MCF 10A (cell line): ENCODE results near the gene TKTL1. TPM values are rescaled to one million over a fixed set of nuclear protein-coding genes. Genes with fewer than 3 reads are reported as not detected.

Experiments used
- BruUV-seq: library from RNA; stranded (reverse); fragments of 400-500 nt; replicated peaks from 2 replicates; lab custom pipeline; 2021; lab: Mats Ljungman, UMichigan
- CTCF ChIA-PET: fragments of 300-600 bp; sonication (Branson Sonifier 250); formaldehyde crosslinking; extraction: SDS; loops from one replicate; lab custom pipeline; 2021; ENCODE audit warnings: antibody characterized with exemption, inconsistent platforms; lab: Yijun Ruan, JAX
- POLR2A ChIA-PET: fragments of 300-600, 350-650 bp; sonication (Branson Sonifier 250); formaldehyde crosslinking; extraction: SDS; loops from one replicate; lab custom pipeline; 2020; ENCODE audit warnings: antibody characterized with exemption, inconsistent platforms; lab: Yijun Ruan, JAX
- DNase-seq: peaks from one replicate; pipeline ENCODE4 v3.0.0-alpha.2; 2018; ENCODE audit not compliant: unreplicated experiment
- H3K27ac Mint-ChIP-seq: one replicate; pipeline ENCODE4 v1.8.0; 2022; ENCODE audit warnings: mild to moderate bottlenecking, low read depth, mixed read lengths; ENCODE audit not compliant: unreplicated experiment
- H3K27me3 Mint-ChIP-seq: one replicate; pipeline ENCODE4 v1.8.0; 2022; ENCODE audit warnings: mixed read lengths; ENCODE audit not compliant: insufficient read depth, unreplicated experiment
- H3K36me3 Mint-ChIP-seq: one replicate; pipeline ENCODE4 v1.8.0; 2022; ENCODE audit warnings: mild to moderate bottlenecking, moderate library complexity, mixed read lengths; ENCODE audit not compliant: insufficient read depth, unreplicated experiment
- H3K4me1 Mint-ChIP-seq: one replicate; pipeline ENCODE4 v1.8.0; 2022; ENCODE audit warnings: mixed read lengths; ENCODE audit not compliant: insufficient read depth, unreplicated experiment
- H3K4me3 Mint-ChIP-seq: one replicate; pipeline ENCODE4 v1.8.0; 2022; ENCODE audit warnings: mild to moderate bottlenecking, moderate library complexity, mixed read lengths; ENCODE audit not compliant: unreplicated experiment
- H3K9me3 Mint-ChIP-seq: one replicate; pipeline ENCODE4 v1.8.0; 2022; ENCODE audit warnings: mixed read lengths; ENCODE audit not compliant: unreplicated experiment
- intact Hi-C: fragments of 100-400 bp; cut with micrococcal nuclease; formaldehyde crosslinking; loops from 2 replicates; pipeline ENCODE4 v1.14.1; 2022
- total RNA-seq: library from RNA; stranded (reverse); gene quantifications from 2 replicates; pipeline ENCODE4 v1.2.3, GENCODE V29; 2022
- TF ChIP-seq, protein P1 (sequence below): fragments of 200-600 bp; IDR thresholded peaks from one replicate; pipeline ENCODE4 v1.8.0; 2022; ENCODE audit warnings: antibody characterized with exemption, mild to moderate bottlenecking; ENCODE audit not compliant: unreplicated experiment

Gene TKTL1
- total RNA-seq, 1 experiment from 2014 or later = not detected

DNA sequence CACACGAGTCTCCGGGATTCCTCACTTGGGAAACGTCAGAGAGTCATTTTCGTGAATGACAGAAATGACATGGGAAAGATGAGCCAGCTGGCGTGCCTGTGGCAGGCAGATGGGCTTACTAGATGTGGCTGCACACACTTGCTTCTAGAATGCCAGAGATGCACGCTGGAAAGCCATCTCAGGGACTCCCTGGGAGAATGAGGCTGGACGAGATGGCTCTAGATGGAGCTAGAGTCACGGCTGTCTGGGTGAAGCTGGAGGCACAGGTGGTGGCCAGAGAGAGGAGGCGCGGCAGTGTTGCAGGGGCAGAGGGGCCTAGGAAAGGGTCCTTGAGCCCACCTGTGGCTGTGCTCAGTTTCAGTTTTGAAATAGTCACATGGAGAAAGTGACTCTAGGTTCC is 26.0 kb downstream of the TKTL1 start:
- Mint-ChIP-seq H3K9me3 (no peaks in the 10 kb centered on the region), H3K4me1 (no peaks in the 10 kb centered on the region), H3K27ac (no peak overlapping the region), H3K36me3 (no peaks in the 10 kb centered on the region), H3K27me3 (peaks cover 90% of the 10 kb centered on the region), H3K4me3 (no peak overlapping the region)
- BruUV-seq = no TSS peak
- DNase-seq = peak; percentile 41
- ChIA-PET POLR2A (no interaction called here), CTCF (no interaction called here)
- intact Hi-C loops = no loop called here
- TF ChIP-seq, protein P1, sequence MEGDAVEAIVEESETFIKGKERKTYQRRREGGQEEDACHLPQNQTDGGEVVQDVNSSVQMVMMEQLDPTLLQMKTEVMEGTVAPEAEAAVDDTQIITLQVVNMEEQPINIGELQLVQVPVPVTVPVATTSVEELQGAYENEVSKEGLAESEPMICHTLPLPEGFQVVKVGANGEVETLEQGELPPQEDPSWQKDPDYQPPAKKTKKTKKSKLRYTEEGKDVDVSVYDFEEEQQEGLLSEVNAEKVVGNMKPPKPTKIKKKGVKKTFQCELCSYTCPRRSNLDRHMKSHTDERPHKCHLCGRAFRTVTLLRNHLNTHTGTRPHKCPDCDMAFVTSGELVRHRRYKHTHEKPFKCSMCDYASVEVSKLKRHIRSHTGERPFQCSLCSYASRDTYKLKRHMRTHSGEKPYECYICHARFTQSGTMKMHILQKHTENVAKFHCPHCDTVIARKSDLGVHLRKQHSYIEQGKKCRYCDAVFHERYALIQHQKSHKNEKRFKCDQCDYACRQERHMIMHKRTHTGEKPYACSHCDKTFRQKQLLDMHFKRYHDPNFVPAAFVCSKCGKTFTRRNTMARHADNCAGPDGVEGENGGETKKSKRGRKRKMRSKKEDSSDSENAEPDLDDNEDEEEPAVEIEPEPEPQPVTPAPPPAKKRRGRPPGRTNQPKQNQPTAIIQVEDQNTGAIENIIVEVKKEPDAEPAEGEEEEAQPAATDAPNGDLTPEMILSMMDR = no peak

DNA sequence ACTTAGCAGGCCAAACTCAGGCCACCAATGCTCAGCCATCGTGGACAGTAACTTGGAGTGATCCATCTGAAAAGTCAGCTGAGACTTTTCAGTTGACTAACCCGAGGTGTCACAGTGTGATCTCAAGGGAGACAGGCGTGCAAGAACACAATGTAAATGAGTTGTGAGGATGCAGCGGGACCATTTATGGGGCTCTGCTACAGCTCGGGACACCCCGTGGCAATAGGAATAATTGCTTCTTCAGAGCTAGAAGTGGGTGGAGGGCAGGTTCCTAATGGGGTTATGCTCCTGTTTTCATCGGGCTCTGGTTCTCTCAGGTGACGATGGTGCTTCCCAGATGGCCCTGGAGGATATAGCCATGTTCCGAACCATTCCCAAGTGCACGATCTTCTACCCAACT is 27.3 kb downstream of the TKTL1 start:
- no peaks in the 10 kb centered on the region for H3K4me1 Mint-ChIP-seq
- H3K9me3 Mint-ChIP-seq = no peaks in the 10 kb centered on the region
- ChIA-PET CTCF (interaction anchor here (0.6 kb wide), 1 partner anchor 205 kb away, joined by 4 read pairs; no protein-coding TSS in a partner anchor), POLR2A (interaction anchor here (0.6 kb wide), 1 partner anchor 59 kb away, joined by 3 read pairs; no protein-coding TSS in a partner anchor)
- TF ChIP-seq, protein P1 = no peak
- H3K36me3 Mint-ChIP-seq = no peaks in the 10 kb centered on the region
- BruUV-seq = no TSS peak
- no peak for DNase-seq
- peaks cover 91% of the 10 kb centered on the region for H3K27me3 Mint-ChIP-seq
- intact Hi-C loops = no loop called here
- no peak overlapping the region for H3K4me3 Mint-ChIP-seq
- H3K27ac Mint-ChIP-seq = no peak overlapping the region

DNA sequence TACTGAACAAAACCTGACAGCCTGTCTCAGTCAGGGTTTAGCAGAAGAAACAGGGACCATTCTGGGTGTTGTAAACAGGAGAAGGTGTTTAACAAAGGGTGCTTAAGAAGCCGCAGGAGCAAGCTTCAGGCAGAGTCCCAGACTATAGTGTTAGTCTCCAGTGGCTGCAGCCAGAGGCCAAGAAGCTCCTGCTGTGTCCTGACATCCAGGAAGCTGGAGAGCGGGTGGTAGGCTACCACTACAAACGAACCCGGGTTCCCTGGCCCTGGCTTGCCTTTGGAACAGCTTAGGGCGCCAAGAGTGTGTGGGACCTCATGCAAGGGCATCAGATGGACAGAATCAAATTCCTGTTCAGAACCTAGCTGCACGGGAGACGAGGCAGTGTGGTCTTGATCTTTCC is 27.9 kb downstream of the TKTL1 start:
- POLR2A ChIA-PET = no interaction called here
- TF ChIP-seq, protein P1 = no peak
- Mint-ChIP-seq H3K4me3 (no peak overlapping the region), H3K36me3 (no peaks in the 10 kb centered on the region), H3K27me3 (peaks cover 94% of the 10 kb centered on the region), H3K4me1 (no peaks in the 10 kb centered on the region), H3K9me3 (no peaks in the 10 kb centered on the region), H3K27ac (no peak overlapping the region)
- CTCF ChIA-PET = no interaction called here
- no peak for DNase-seq
- intact Hi-C loops = no loop called here
- BruUV-seq = no TSS peak

DNA sequence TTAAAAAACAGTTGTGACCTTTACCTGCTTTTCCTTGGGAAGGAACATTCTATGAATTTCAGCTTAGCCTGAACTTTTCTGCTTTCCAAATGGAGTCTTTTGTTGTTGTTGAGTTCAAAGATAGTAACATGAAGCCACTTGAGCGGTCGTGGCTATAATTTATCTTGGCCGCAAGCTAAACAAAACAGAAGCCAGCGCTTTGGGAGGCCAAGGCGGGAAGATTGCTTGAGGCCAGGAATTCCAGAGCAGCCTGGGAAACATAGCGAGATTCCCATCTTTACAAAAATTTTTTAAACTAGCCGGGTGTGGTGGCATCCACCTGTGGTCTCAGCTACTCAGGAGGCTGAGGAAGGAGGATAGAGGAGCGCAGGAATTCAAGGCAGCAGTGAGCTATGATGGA is 29.9 kb downstream of the TKTL1 start:
- Mint-ChIP-seq H3K36me3 (no peaks in the 10 kb centered on the region), H3K27ac (no peak overlapping the region), H3K9me3 (no peaks in the 10 kb centered on the region), H3K4me3 (no peak overlapping the region), H3K4me1 (no peaks in the 10 kb centered on the region), H3K27me3 (peaks cover 96% of the 10 kb centered on the region)
- ChIA-PET POLR2A (no interaction called here), CTCF (interaction anchor here (0.5 to 1.4 kb wide), 2 partner anchors 9 to 203 kb away, joined by 3 to 5 read pairs; no protein-coding TSS in a partner anchor)
- no TSS peak for BruUV-seq
- intact Hi-C loops = no loop called here
- peak; percentile 56 for DNase-seq
- TF ChIP-seq, protein P1 = no peak
